K562 (cell line): ENCODE results near the gene GOLPH3L. TPM values are rescaled to one million over a fixed set of nuclear protein-coding genes. Genes with fewer than 3 reads are reported as not detected.

Experiments
- ELF4 ChIP-seq: fragments of 450-650 bp; formaldehyde crosslinking; IDR thresholded peaks from 2 replicates; pipeline ENCODE4 v1.4.0; 2022; ENCODE audit warnings: missing genetic modification characterization
- ETV5 ChIP-seq: sonication (generic); formaldehyde crosslinking; IDR thresholded peaks from 2 replicates; pipeline ENCODE4 v1.4.0; 2020; ENCODE audit warnings: low read depth, mild to moderate bottlenecking, missing genetic modification reagents
- FOXA3 ChIP-seq, 2 experiments: fragments of 450-650 bp in 1 of 2; sonication (generic) in 1 of 2; formaldehyde crosslinking; IDR thresholded peaks in 1 of 2; conservative IDR thresholded peaks in 1 of 2; 2 replicates each; pipeline versions ENCODE4 v1.4.0 to v1.8.0; 2020 to 2022; ENCODE audit warnings: mild to moderate bottlenecking in 2 of 2, missing genetic modification reagents in 1 of 2
- FOXP1 ChIP-seq: sonication (generic); formaldehyde crosslinking; IDR thresholded peaks from 2 replicates; pipeline ENCODE4 v1.8.0; 2022; ENCODE audit warnings: mild to moderate bottlenecking, missing genetic modification reagents
- GABPB1 ChIP-seq: sonication (generic); formaldehyde crosslinking; IDR thresholded peaks from 2 replicates; pipeline ENCODE4 v1.8.0; 2022; ENCODE audit warnings: mild to moderate bottlenecking, missing genetic modification reagents
- HDGF ChIP-seq: fragments of 450-650 bp; IDR thresholded peaks from 2 replicates; pipeline ENCODE4 v1.6.1; 2016
- HMG20A ChIP-seq: fragments of 450-650 bp; formaldehyde crosslinking; conservative IDR thresholded peaks from 2 replicates; pipeline ENCODE4 v1.4.0; 2020; ENCODE audit warnings: mild to moderate bottlenecking, mixed read lengths
- HNRNPLL ChIP-seq: fragments of 200-400 bp; formaldehyde crosslinking; IDR thresholded peaks from 2 replicates; pipeline ENCODE4 v1.6.1; 2017; ENCODE audit warnings: low read length, low read depth, mild to moderate bottlenecking; ENCODE audit not compliant: poor library complexity, severe bottlenecking
- NR2C1 ChIP-seq, 2 experiments: fragments of 450-650 bp; IDR thresholded peaks; 2 replicates each; pipeline ENCODE4 v1.6.1; 2017; ENCODE audit warnings: mild to moderate bottlenecking in 2 of 2, antibody characterized with exemption in 1 of 2, inconsistent platforms in 1 of 2, missing compliant biosample characterization in 1 of 2, missing genetic modification characterization in 1 of 2
- POU5F1 ChIP-seq: fragments of 150-350 bp; IDR thresholded peaks from 2 replicates; pipeline ENCODE4 v1.6.1; 2014; ENCODE audit warnings: borderline replicate concordance, low read length, low read depth, mild to moderate bottlenecking; ENCODE audit not compliant: partially characterized antibody
- PTTG1 ChIP-seq: fragments of 450-650 bp; IDR thresholded peaks from 2 replicates; pipeline ENCODE4 v1.6.1; 2016; ENCODE audit warnings: low read depth, mild to moderate bottlenecking, missing genetic modification characterization, missing compliant biosample characterization
- RREB1 ChIP-seq: fragments of 250-450 bp; sonication (Bioruptor Pico); IDR thresholded peaks from 2 replicates; pipeline ENCODE4 v1.4.0; 2020
- TBP ChIP-seq: optimal IDR thresholded peaks from 2 replicates; pipeline ENCODE3; 2011; ENCODE audit warnings: low read depth, low read length, improper control_type of control experiment
- TCF7 ChIP-seq: sonication (generic); IDR thresholded peaks from 2 replicates; pipeline ENCODE4 v1.6.1; 2016; ENCODE audit warnings: antibody characterized with exemption, borderline replicate concordance
- TFAM ChIP-seq: fragments of 250-450 bp; sonication (Bioruptor Pico); conservative IDR thresholded peaks from 2 replicates; pipeline ENCODE4 v1.5.0; 2021; ENCODE audit warnings: mild to moderate bottlenecking, moderate library complexity
- ZNF232 ChIP-seq: sonication (generic); formaldehyde crosslinking; IDR thresholded peaks from 2 replicates; pipeline ENCODE4 v1.8.0; 2022; ENCODE audit warnings: mild to moderate bottlenecking, missing genetic modification reagents
- ZNF778 ChIP-seq: fragments of 450-650 bp; formaldehyde crosslinking; IDR thresholded peaks from 2 replicates; pipeline ENCODE4 v1.4.0; 2020; ENCODE audit warnings: mild to moderate bottlenecking, moderate library complexity
- ZNF830 ChIP-seq: fragments of 250-450 bp; sonication (Bioruptor Pico); IDR thresholded peaks from 2 replicates; pipeline ENCODE4 v1.5.0; 2021; ENCODE audit warnings: mild to moderate bottlenecking
- polyA plus RNA-seq, 8 experiments: library from polyadenylated mRNA; depleted of rRNA in 4 of 8; stranded (reverse) in 5 of 8; unstranded in 3 of 8; fragments of >200 nt; fragmentation: Nextera tagmentation in 2 of 8; fragmentation: Illumina TruSeq in 1 of 8; extraction: Ambion mirVana in 2 of 8; extraction: Trizol in 1 of 8; gene quantifications; 2 replicates each; pipeline versions ENCODE4 v1.2.1 to v1.2.3, GENCODE V29; 2011 to 2014; ENCODE audit warnings: inconsistent platforms in 1 of 8, missing spikeins in 1 of 8
- total RNA-seq, 7 experiments: library from RNA; depleted of rRNA in 6 of 7; stranded (reverse); fragments of >200 nt in 6 of 7; fragmentation: Illumina TruSeq in 2 of 7; extraction: Trizol in 2 of 7; gene quantifications; 2 replicates each; pipeline versions ENCODE4 v1.2.1 to v1.2.3, GENCODE V29; 2011 to 2021; ENCODE audit warnings: low replicate concordance in 1 of 7
- TF ChIP-seq, protein P1 (sequence below): fragments of 250-450 bp; sonication (Bioruptor Pico); IDR thresholded peaks from 2 replicates; pipeline ENCODE4 v1.5.0; 2020; ENCODE audit warnings: mild to moderate bottlenecking
- TF ChIP-seq, protein P2 (sequence below): sonication (generic); IDR thresholded peaks from 2 replicates; pipeline ENCODE4 v1.6.1; 2016

The GOLPH3L gene
- total and polyA plus RNA-seq, 9 of the 15 experiments (the other 6 are each of a cell fraction or from before 2014, with no cell fraction given) = 8.1 to 42.1 (median 21.6) TPM

DNA sequence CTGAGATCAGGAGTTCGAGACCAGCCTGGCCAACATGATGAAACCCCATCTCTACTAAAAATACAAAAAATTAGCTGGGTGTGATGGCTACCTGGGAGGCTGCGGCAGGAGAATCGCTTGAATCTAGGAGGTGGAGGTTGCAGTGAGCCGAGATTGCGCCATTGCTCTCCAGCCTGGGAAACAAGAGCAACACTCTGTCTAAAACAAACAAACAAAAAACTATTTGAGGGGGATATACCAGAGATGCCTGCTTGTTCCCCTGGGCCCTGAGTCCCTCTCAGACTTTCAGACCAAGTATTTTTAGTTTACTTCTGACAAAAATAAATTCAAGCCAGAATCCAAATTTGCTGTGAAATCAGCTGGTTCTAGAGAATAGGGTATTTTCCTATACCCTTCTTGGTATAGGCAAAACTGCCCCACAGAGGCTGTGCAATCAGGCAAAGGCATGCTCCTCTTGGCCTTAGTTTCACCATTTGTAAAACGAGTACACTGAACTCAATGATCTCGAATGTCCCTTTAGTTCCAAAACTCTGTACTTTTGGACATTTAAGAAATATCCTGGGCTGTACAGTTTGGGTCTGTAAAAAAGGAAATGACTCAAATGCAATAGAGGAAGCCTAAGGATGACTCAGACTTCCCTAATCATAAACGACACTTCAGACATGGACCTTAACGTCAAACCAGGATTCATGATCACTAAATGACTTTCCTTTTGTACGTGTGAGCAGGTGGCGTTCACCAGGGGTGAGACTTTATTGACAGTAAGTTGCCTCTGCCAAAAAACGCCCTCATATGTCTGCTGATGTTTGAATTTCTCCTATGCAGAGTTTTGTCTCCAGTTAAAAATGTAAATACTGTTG is 83.7 kb downstream of the GOLPH3L start (continued):
- no peak for TF ChIP-seq RREB1
- 0 out of 2 replicates have a peak, but pooled peaks have one; percentile 25 for TF ChIP-seq GABPB1 (CRISPR knock-in tag)
- TF ChIP-seq FOXA3 (CRISPR knock-in tag; conservative IDR thresholded peaks at IDR 0.05 in 1 of 2, IDR thresholded peaks at IDR 0.05 in 1 of 2) = no peak
- no peak for TF ChIP-seq ZNF232
- no peak for TF ChIP-seq HDGF
- peak; percentile 78; the same call in 1 of the 2 replicates for TF ChIP-seq ETV5 (CRISPR knock-in tag)
- no peak for TF ChIP-seq HMG20A (CRISPR knock-in tag)
- TF ChIP-seq POU5F1 = no peak
- TF ChIP-seq HNRNPLL = no peak
- TF ChIP-seq TCF7 = no peak
- TF ChIP-seq ELF4 (CRISPR knock-in tag) = no peak
- TF ChIP-seq NR2C1 (IDR thresholded peaks at IDR 0.05) = no peak
- TF ChIP-seq NR2C1 (tag; IDR thresholded peaks at IDR 0.05) = no peak; the same call in 1 of the 2 replicates
- TF ChIP-seq FOXP1 (CRISPR knock-in tag) = no peak
- no peak for TF ChIP-seq ZNF778
- no peak for TF ChIP-seq ZNF830 (CRISPR knock-in tag)
- TF ChIP-seq TFAM = no peak
- peak; percentile 52 for TF ChIP-seq PTTG1 (tag)
- TF ChIP-seq, protein P1, sequence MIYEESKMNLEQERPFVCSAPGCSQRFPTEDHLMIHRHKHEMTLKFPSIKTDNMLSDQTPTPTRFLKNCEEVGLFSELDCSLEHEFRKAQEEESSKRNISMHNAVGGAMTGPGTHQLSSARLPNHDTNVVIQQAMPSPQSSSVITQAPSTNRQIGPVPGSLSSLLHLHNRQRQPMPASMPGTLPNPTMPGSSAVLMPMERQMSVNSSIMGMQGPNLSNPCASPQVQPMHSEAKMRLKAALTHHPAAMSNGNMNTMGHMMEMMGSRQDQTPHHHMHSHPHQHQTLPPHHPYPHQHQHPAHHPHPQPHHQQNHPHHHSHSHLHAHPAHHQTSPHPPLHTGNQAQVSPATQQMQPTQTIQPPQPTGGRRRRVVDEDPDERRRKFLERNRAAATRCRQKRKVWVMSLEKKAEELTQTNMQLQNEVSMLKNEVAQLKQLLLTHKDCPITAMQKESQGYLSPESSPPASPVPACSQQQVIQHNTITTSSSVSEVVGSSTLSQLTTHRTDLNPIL (CRISPR knock-in tag) = no peak
- TF ChIP-seq, protein P2, sequence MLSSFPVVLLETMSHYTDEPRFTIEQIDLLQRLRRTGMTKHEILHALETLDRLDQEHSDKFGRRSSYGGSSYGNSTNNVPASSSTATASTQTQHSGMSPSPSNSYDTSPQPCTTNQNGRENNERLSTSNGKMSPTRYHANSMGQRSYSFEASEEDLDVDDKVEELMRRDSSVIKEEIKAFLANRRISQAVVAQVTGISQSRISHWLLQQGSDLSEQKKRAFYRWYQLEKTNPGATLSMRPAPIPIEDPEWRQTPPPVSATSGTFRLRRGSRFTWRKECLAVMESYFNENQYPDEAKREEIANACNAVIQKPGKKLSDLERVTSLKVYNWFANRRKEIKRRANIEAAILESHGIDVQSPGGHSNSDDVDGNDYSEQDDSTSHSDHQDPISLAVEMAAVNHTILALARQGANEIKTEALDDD = peak; percentile 81
- no peak for TF ChIP-seq TBP
